Activated CD8-positive, alpha-beta memory T cell treated with anti-CD3 and anti-CD28 coated beads for 48 hours (primary cell): Measurements from ENCODE around the gene SFT2D2.
A peak's percentile ranks its signal among the peaks of the same experiment; 100 is the strongest.
"Not testable (repeated sequence)": the region's sequence is repeated elsewhere in the genome, so short reads cannot be mapped to it uniquely, and the experiment has no call there.

Experiments used
- DNase-seq, 3 experiments: peaks; one replicate each; pipeline ENCODE4 v3.0.0-alpha.2; 2020; ENCODE audit warnings: low read depth in 2 of 3, low spot score in 2 of 3

Gene SFT2D2

GRCh38 chr1:168225476-168226190, at the start of gene SFT2D2:
Gene SFT2D2 (plus strand): TSS chr1:168226004. CDS start chr1:168226080, 76 bp downstream.
- DNase-seq = peak; percentile 57 to 71 (median 64)

- DNase-seq = no peak
These were observed 47.6 kb upstream of the SFT2D2 start for GRCh38 chr1:168178227-168178637.

GRCh38 chr1:168178638-168179437, 47.0 kb upstream of the SFT2D2 start, which contains the start of gene TIPRL:
Gene TIPRL (plus strand): TSS chr1:168178962. CDS start chr1:168179078, 116 bp downstream.
- DNase-seq = peak; percentile 83 to 88 (median 85)

GRCh38 chr1:168179438-168180147, 46.2 kb upstream of the SFT2D2 start:
- DNase-seq = no peak

GRCh38 chr1:168180148-168180524, 45.7 kb upstream of the SFT2D2 start:
- no peak for DNase-seq

- DNase-seq = not testable (repeated sequence)
These were observed 44.6 kb upstream of the SFT2D2 start for GRCh38 chr1:168181063-168181720.

- no peak for DNase-seq
These were observed 38.6 kb upstream of the SFT2D2 start for GRCh38 chr1:168187177-168187576.

GRCh38 chr1:168190403-168190802, 35.4 kb upstream of the SFT2D2 start:
- no peak for DNase-seq

GRCh38 chr1:168195199-168196135, 30.3 kb upstream of the SFT2D2 start:
- DNase-seq = no peak

GRCh38 chr1:168199056-168199455, 26.7 kb upstream of the SFT2D2 start:
- no peak for DNase-seq

GRCh38 chr1:168202941-168203654, 22.7 kb upstream of the SFT2D2 start:
- DNase-seq = no peak

GRCh38 chr1:168206111-168206510, 19.7 kb upstream of the SFT2D2 start:
- no peak for DNase-seq

- DNase-seq = not testable (repeated sequence)
These were observed 18.1 kb upstream of the SFT2D2 start for GRCh38 chr1:168207673-168208072.

- DNase-seq = no peak
These were observed 15.5 kb upstream of the SFT2D2 start for GRCh38 chr1:168210312-168210711.

- no peak for DNase-seq
These were observed 12.5 kb upstream of the SFT2D2 start for GRCh38 chr1:168213349-168213748.

GRCh38 chr1:168216171-168216570, 9.6 kb upstream of the SFT2D2 start:
- DNase-seq = no peak

GRCh38 chr1:168217664-168218063, 8.1 kb upstream of the SFT2D2 start:
- DNase-seq = no peak

GRCh38 chr1:168218658-168219057, 7.1 kb upstream of the SFT2D2 start:
- no peak for DNase-seq

GRCh38 chr1:168220470-168220871, 5.3 kb upstream of the SFT2D2 start:
- no peak for DNase-seq
